Esophagus squamous epithelium (tissue), 4 donors: ENCODE data around the gene INSIG2.

Experiments
- CTCF ChIP-seq, 6 experiments: fragments of 450-650 bp in 4 of 6; fragments of 200-600 bp in 2 of 6; sonication (generic) in 2 of 6; IDR thresholded peaks; one replicate each; pipeline ENCODE4 v1.5.1; 2016 to 2019; ENCODE audit warnings: antibody characterized with exemption in 6 of 6, mild to moderate bottlenecking in 4 of 6, moderate library complexity in 4 of 6
- POLR2A ChIP-seq, 4 donors: fragments of 450-650 bp; IDR thresholded peaks; one replicate each; pipeline ENCODE4 v1.6.1; 2017; ENCODE audit warnings: antibody characterized with exemption in 4 of 4, mild to moderate bottlenecking in 4 of 4, moderate library complexity in 3 of 4

- no peak for TF ChIP-seq CTCF (IDR thresholded peaks at IDR 0.05)
- no peak for TF ChIP-seq POLR2A (IDR thresholded peaks at IDR 0.05)
Observed at GRCh38 chr2:118094503-118094902, 6.2 kb downstream of the INSIG2 start.
